Tibial artery (tissue), 4 donors: ENCODE measurements around the gene PNCK.
A peak's percentile ranks its signal among the peaks of the same experiment; 100 is the strongest.
"Not testable (repeated sequence)": the region's sequence is repeated elsewhere in the genome, so short reads cannot be mapped to it uniquely, and the experiment has no call there.

ENCODE experiments used
- DNase-seq, 2 donors: peaks; one replicate each; pipeline ENCODE4 v3.0.0-alpha.2; 2019
- H3K27ac ChIP-seq, 2 donors: fragments of 200-600 bp; sonication (generic) in 1 of 2; 1 replicate in 1 of 2; 2 replicates in 1 of 2; pipeline ENCODE4 v1.5.1; 2018 to 2019; ENCODE audit warnings: mild to moderate bottlenecking in 1 of 2
- H3K27me3 ChIP-seq, 2 donors: fragments of 200-600 bp; sonication (generic) in 1 of 2; one replicate each; pipeline versions ENCODE4 v1.5.1 to v1.6.0; 2016 to 2019
- H3K36me3 ChIP-seq, 3 donors: fragments of 200-600 bp; sonication (generic) in 2 of 3; one replicate each; pipeline ENCODE4 v1.5.1; 2016 to 2019; ENCODE audit warnings: mild to moderate bottlenecking in 2 of 3
- H3K4me1 ChIP-seq, 4 donors: fragments of 200-600 bp; sonication (generic) in 2 of 4; 1 replicate in 3 of 4; 2 replicates in 1 of 4; pipeline ENCODE4 v1.5.1; 2016 to 2019
- H3K4me3 ChIP-seq, 2 donors: fragments of 200-600 bp; sonication (generic) in 1 of 2; 1 replicate in 1 of 2; 2 replicates in 1 of 2; pipeline ENCODE4 v1.5.1; 2018 to 2019; ENCODE audit warnings: mild to moderate bottlenecking in 2 of 2
- H3K9me3 ChIP-seq, 3 donors: fragments of 200-600 bp; sonication (generic) in 1 of 3; one replicate each; pipeline ENCODE4 v1.5.1; 2016 to 2019
- CTCF ChIP-seq, 2 experiments: fragments of 200-600 bp in 1 of 2; fragments of 450-650 bp in 1 of 2; IDR thresholded peaks; one replicate each; pipeline ENCODE4 v1.5.1; 2017 to 2019; ENCODE audit warnings: antibody characterized with exemption in 2 of 2, mild to moderate bottlenecking in 1 of 2, moderate library complexity in 1 of 2
- intact Hi-C: fragments of 100-400 bp; cut with DNase I; formaldehyde crosslinking; loops from one replicate; pipeline ENCODE4 v1.15.0; 2023; ENCODE audit warnings: low total_unique reads

Gene PNCK

GRCh38 chrX:153687121-153688039 lies 13.8 kb upstream of the PNCK start, which contains the start of gene SLC6A8:
TSS of gene SLC6A8 (plus strand) at chrX:153687926. CDS start at chrX:153688575, 649 bp downstream.
- no peaks in the 10 kb centered on the region for H3K36me3 ChIP-seq
- peak within 1 kb of the TSS; percentile 74 to 75 for H3K27ac ChIP-seq
- H3K4me1 ChIP-seq, result peaks cover 0 to 16% (median 9%) of the 10 kb centered on the region in 4 donors
- DNase-seq, result peak; percentile 58 to 86
- TF ChIP-seq CTCF (IDR thresholded peaks at IDR 0.05), result peak in 1 of 2 experiments; percentile 35
- peak within 1 kb of the TSS; percentile 60 to 66 for H3K4me3 ChIP-seq
- intact Hi-C loops, result no loop called here
- no peaks in the 10 kb centered on the region for H3K9me3 ChIP-seq
- no peaks in the 10 kb centered on the region for H3K27me3 ChIP-seq

GRCh38 chrX:153686711-153687110 lies 13.1 kb upstream of the PNCK start:
- peak overlapping the region in 1 of 2 donors; percentile 71 for H3K27ac ChIP-seq
- no peak for DNase-seq
- H3K4me3 ChIP-seq, result no peak overlapping the region
- no peaks in the 10 kb centered on the region for H3K9me3 ChIP-seq
- H3K36me3 ChIP-seq, result no peaks in the 10 kb centered on the region
- intact Hi-C loops, result no loop called here
- no peaks in the 10 kb centered on the region for H3K27me3 ChIP-seq
- no peak for TF ChIP-seq CTCF (IDR thresholded peaks at IDR 0.05)
- H3K4me1 ChIP-seq, result peaks cover 0 to 16% (median 9%) of the 10 kb centered on the region in 4 donors

- DNase-seq, result no peak
- no peak for TF ChIP-seq CTCF (IDR thresholded peaks at IDR 0.05)
- Histone ChIP-seq H3K4me1 (peaks cover 0 to 16% (median 9%) of the 10 kb centered on the region in 4 donors), H3K36me3 (no peaks in the 10 kb centered on the region), H3K4me3 (no peak overlapping the region), H3K27me3 (no peaks in the 10 kb centered on the region), H3K9me3 (no peaks in the 10 kb centered on the region), H3K27ac (no peak overlapping the region)
- intact Hi-C loops, result no loop called here
These were observed 12.4 kb upstream of the PNCK start for GRCh38 chrX:153685751-153686696.

- Histone ChIP-seq H3K27ac (no peak overlapping the region), H3K36me3 (no peaks in the 10 kb centered on the region), H3K4me1 (peaks cover 0 to 15% (median 7%) of the 10 kb centered on the region in 4 donors), H3K9me3 (no peaks in the 10 kb centered on the region), H3K27me3 (no peaks in the 10 kb centered on the region), H3K4me3 (no peak overlapping the region)
- intact Hi-C loops, result no loop called here
- no peak for DNase-seq
- no peak for TF ChIP-seq CTCF (IDR thresholded peaks at IDR 0.05)
These were observed 11.5 kb upstream of the PNCK start for GRCh38 chrX:153685156-153685536.

GRCh38 chrX:153684467-153685155 lies 11.0 kb upstream of the PNCK start:
- Histone ChIP-seq H3K9me3 (no peaks in the 10 kb centered on the region), H3K27ac (no peak overlapping the region), H3K36me3 (no peaks in the 10 kb centered on the region), H3K27me3 (no peaks in the 10 kb centered on the region), H3K4me1 (peaks cover 0 to 10% (median 3%) of the 10 kb centered on the region in 4 donors), H3K4me3 (no peak overlapping the region)
- intact Hi-C loops, result no loop called here
- TF ChIP-seq CTCF (IDR thresholded peaks at IDR 0.05), result no peak
- no peak for DNase-seq

- H3K4me3 ChIP-seq, H3K27me3 ChIP-seq, H3K4me1 ChIP-seq, H3K27ac ChIP-seq, H3K9me3 ChIP-seq, intact Hi-C loops, DNase-seq, H3K36me3 ChIP-seq: not testable (repeated sequence)
These were observed 9.9 kb upstream of the PNCK start for GRCh38 chrX:153683486-153683885.
